OCI-LY1 (cell line): ENCODE data around the gene BCORL1.

Experiments
- H2AFZ ChIP-seq: fragments of 200-600 bp; sonication (generic), shearing (Covaris generic); 2 replicates; pipeline ENCODE4 v1.6.0; 2014; ENCODE audit warnings: antibody characterized with exemption, mild to moderate bottlenecking, low read length
- H3F3A ChIP-seq: fragments of 200-600 bp; sonication (generic), shearing (Covaris generic); 2 replicates; pipeline ENCODE4 v1.6.0; 2014; ENCODE audit warnings: mild to moderate bottlenecking, antibody characterized with exemption, low read length, moderate library complexity; ENCODE audit not compliant: insufficient read depth
- H3K27ac ChIP-seq: fragments of 200-600 bp; sonication (generic); 2 replicates; pipeline ENCODE4 v1.5.1; 2014; ENCODE audit warnings: low read length, mixed run types, mild to moderate bottlenecking, low read depth; ENCODE audit not compliant: poor library complexity, severe bottlenecking
- H3K27me3 ChIP-seq: fragments of 200-600 bp; sonication (generic); 2 replicates; pipeline ENCODE4 v1.6.0; 2014; ENCODE audit warnings: antibody characterized with exemption, mild to moderate bottlenecking, low read length, moderate library complexity; ENCODE audit not compliant: insufficient read depth
- H3K36me3 ChIP-seq: fragments of 200-600 bp; sonication (generic); 2 replicates; pipeline ENCODE4 v1.6.1; 2014; ENCODE audit warnings: mild to moderate bottlenecking, antibody characterized with exemption, low read length, moderate library complexity, mixed read lengths; ENCODE audit not compliant: insufficient read depth
- H3K4me1 ChIP-seq: fragments of 200-600 bp; sonication (generic); 2 replicates; pipeline ENCODE4 v1.5.1; 2014; ENCODE audit warnings: mild to moderate bottlenecking, low read length, moderate library complexity; ENCODE audit not compliant: insufficient read depth, severe bottlenecking
- H3K4me2 ChIP-seq: fragments of 200-600 bp; sonication (generic), shearing (Covaris generic); 2 replicates; pipeline ENCODE4 v1.6.1; 2014; ENCODE audit warnings: low read length
- H3K4me3 ChIP-seq: fragments of 200-600 bp; sonication (generic); 2 replicates; pipeline ENCODE4 v1.5.1; 2014; ENCODE audit warnings: low read length, low read depth, mild to moderate bottlenecking, mixed read lengths; ENCODE audit not compliant: poor library complexity, severe bottlenecking
- H3K79me2 ChIP-seq: fragments of 200-600 bp; shearing (Covaris generic); 2 replicates; pipeline ENCODE4 v1.6.1; 2016; ENCODE audit warnings: mixed run types, low read length, mixed read lengths; ENCODE audit not compliant: insufficient read depth
- H3K9ac ChIP-seq: fragments of 200-600 bp; sonication (generic), shearing (Covaris generic); 2 replicates; pipeline ENCODE4 v1.6.1; 2014; ENCODE audit warnings: mild to moderate bottlenecking, low read length, mixed read lengths
- H3K9me2 ChIP-seq: fragments of 200-600 bp; sonication (generic), shearing (Covaris generic); 2 replicates; pipeline ENCODE4 v1.6.1; 2014; ENCODE audit warnings: low read depth, mild to moderate bottlenecking, low read length, mixed read lengths
- H3K9me3 ChIP-seq: fragments of 200-600 bp; shearing (Covaris generic); 2 replicates; pipeline ENCODE4 v1.6.1; 2014; ENCODE audit warnings: low read length, mixed read lengths
- H4K20me1 ChIP-seq: fragments of 200-600 bp; sonication (generic), shearing (Covaris generic); 2 replicates; pipeline ENCODE4 v1.6.0; 2016; ENCODE audit warnings: mild to moderate bottlenecking, low read length; ENCODE audit not compliant: insufficient read depth
- EZH2 ChIP-seq: fragments of 200-600 bp; sonication (generic), shearing (Covaris generic); IDR thresholded peaks from 2 replicates; pipeline ENCODE4 v1.8.0; 2017; ENCODE audit warnings: borderline replicate concordance, mixed run types, mild to moderate bottlenecking, antibody characterized with exemption, low read length, moderate library complexity, mixed read lengths
- TF ChIP-seq, protein P1 (sequence below): fragments of 200-600 bp; sonication (generic), shearing (Covaris generic); IDR thresholded peaks from 2 replicates; pipeline ENCODE4 v1.5.1; 2017; ENCODE audit warnings: mild to moderate bottlenecking, antibody characterized with exemption, low read length, moderate library complexity, mixed read lengths

The BCORL1 gene

DNA sequence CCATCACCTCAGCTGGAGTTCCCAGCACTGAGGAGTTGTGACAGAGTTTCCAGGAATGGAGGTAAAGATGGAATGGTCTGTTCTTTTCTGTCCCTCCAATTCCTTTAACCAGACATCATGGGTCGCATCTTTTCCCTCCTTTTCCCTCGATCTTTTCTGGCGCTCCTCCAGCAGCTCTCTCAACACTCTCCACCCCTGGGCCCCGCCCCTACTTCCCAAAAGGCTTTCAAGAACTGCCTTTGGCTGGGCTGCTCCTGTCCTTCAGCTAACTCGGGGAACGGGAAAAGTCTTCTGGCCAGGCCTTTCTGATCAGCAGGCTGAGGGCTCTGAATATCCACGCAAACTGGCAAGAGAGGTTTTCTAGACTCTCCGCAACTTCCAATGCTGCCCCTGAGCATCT is 42.4 kb upstream of the BCORL1 start:
- no peaks in the 10 kb centered on the region for H3F3A ChIP-seq
- no peaks in the 10 kb centered on the region for H3K36me3 ChIP-seq
- H3K4me2 ChIP-seq, result no peak overlapping the region
- H3K4me3 ChIP-seq, result no peak overlapping the region
- no peaks in the 10 kb centered on the region for H4K20me1 ChIP-seq
- H3K9me2 ChIP-seq, result no peaks in the 10 kb centered on the region
- H3K9ac ChIP-seq, result no peak overlapping the region
- H3K9me3 ChIP-seq, result no peaks in the 10 kb centered on the region
- H2AFZ ChIP-seq, result no peak overlapping the region
- TF ChIP-seq, protein P1, sequence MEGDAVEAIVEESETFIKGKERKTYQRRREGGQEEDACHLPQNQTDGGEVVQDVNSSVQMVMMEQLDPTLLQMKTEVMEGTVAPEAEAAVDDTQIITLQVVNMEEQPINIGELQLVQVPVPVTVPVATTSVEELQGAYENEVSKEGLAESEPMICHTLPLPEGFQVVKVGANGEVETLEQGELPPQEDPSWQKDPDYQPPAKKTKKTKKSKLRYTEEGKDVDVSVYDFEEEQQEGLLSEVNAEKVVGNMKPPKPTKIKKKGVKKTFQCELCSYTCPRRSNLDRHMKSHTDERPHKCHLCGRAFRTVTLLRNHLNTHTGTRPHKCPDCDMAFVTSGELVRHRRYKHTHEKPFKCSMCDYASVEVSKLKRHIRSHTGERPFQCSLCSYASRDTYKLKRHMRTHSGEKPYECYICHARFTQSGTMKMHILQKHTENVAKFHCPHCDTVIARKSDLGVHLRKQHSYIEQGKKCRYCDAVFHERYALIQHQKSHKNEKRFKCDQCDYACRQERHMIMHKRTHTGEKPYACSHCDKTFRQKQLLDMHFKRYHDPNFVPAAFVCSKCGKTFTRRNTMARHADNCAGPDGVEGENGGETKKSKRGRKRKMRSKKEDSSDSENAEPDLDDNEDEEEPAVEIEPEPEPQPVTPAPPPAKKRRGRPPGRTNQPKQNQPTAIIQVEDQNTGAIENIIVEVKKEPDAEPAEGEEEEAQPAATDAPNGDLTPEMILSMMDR, result no peak
- TF ChIP-seq EZH2, result no peak
- no peaks in the 10 kb centered on the region for H3K79me2 ChIP-seq
- no peak overlapping the region for H3K27ac ChIP-seq
- no peaks in the 10 kb centered on the region for H3K4me1 ChIP-seq
- H3K27me3 ChIP-seq, result no peaks in the 10 kb centered on the region

DNA sequence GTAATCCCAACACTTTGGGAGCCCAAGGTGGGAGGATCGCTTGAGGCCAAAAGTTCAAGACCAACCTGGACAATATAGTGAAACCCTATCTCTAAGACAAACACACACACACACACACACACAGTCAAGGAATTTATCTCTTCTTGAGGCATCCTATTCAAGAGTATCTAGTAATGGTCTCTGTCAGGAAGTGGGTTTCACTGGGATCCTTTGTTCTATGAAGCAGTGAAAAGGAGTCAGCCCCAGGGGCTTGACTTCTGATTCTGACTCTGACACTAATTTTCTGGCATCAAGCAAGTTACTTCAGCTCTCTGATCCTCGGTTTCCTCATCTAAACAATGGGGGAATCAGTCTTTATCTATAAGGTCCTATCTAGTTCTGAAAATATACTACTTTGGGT is 41.7 kb upstream of the BCORL1 start:
- no peaks in the 10 kb centered on the region for H3K27me3 ChIP-seq
- no peaks in the 10 kb centered on the region for H3K36me3 ChIP-seq
- TF ChIP-seq, protein P1, result no peak
- TF ChIP-seq EZH2, result no peak
- H3K4me1 ChIP-seq, result no peaks in the 10 kb centered on the region
- no peak overlapping the region for H3K9ac ChIP-seq
- H3K9me2 ChIP-seq, result no peaks in the 10 kb centered on the region
- H2AFZ ChIP-seq, result no peak overlapping the region
- H3K4me3 ChIP-seq, result no peak overlapping the region
- no peaks in the 10 kb centered on the region for H3F3A ChIP-seq
- H3K79me2 ChIP-seq, result no peaks in the 10 kb centered on the region
- H4K20me1 ChIP-seq, result no peaks in the 10 kb centered on the region
- no peak overlapping the region for H3K4me2 ChIP-seq
- H3K27ac ChIP-seq, result no peak overlapping the region
- no peaks in the 10 kb centered on the region for H3K9me3 ChIP-seq

DNA sequence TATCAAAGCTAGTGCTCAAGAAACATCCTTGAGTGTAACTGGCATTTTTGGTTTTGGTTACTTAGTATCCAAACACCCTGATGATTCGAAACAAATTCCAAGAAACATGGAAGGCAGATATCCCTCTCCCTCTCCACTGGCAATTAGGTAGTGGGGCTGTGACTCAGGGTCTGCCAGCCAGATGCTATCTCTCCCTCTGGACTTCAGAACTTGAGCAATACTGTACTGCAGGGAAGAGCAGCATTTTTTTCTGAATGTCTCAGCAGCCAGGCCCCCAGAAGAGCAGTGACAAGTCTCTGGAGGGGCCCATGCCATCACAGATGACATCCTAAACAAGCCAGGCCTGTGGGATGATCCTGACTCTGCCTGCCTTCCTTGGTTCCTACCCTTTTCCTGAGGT is 37.3 kb upstream of the BCORL1 start:
- H4K20me1 ChIP-seq, result no peaks in the 10 kb centered on the region
- no peak overlapping the region for H3K4me3 ChIP-seq
- H3K9me3 ChIP-seq, result no peaks in the 10 kb centered on the region
- H3F3A ChIP-seq, result no peaks in the 10 kb centered on the region
- H3K27ac ChIP-seq, result no peak overlapping the region
- H3K27me3 ChIP-seq, result no peaks in the 10 kb centered on the region
- no peaks in the 10 kb centered on the region for H3K79me2 ChIP-seq
- no peak overlapping the region for H3K4me2 ChIP-seq
- H3K36me3 ChIP-seq, result no peaks in the 10 kb centered on the region
- no peaks in the 10 kb centered on the region for H3K9me2 ChIP-seq
- TF ChIP-seq, protein P1, result no peak
- no peak for TF ChIP-seq EZH2
- H2AFZ ChIP-seq, result no peak overlapping the region
- no peak overlapping the region for H3K9ac ChIP-seq
- H3K4me1 ChIP-seq, result no peaks in the 10 kb centered on the region
